GM18873 (cell line): ENCODE results near the gene DLG5.

Source experiments
- ATAC-seq: cut with Tn5 transposase; IDR thresholded peaks from one replicate; pipeline ENCODE4 v1.9.1; 2021; ENCODE audit warnings: mild to moderate bottlenecking, moderate library complexity, moderate number of reproducible peaks; ENCODE audit not compliant: unreplicated experiment, low FRiP score

The DLG5 gene

GRCh38 chr10:77955136-77955535, 28.6 kb upstream of the DLG5 start:
- no peak for ATAC-seq

- no peak for ATAC-seq
Observed at GRCh38 chr10:77949167-77949566, 22.6 kb upstream of the DLG5 start.

GRCh38 chr10:77946084-77946483, 19.5 kb upstream of the DLG5 start:
- ATAC-seq = no peak

GRCh38 chr10:77944519-77944918, 18.0 kb upstream of the DLG5 start:
- ATAC-seq = no peak

- ATAC-seq = no peak
Observed at GRCh38 chr10:77943121-77943901, 16.8 kb upstream of the DLG5 start.

GRCh38 chr10:77941790-77942189, 15.2 kb upstream of the DLG5 start:
- ATAC-seq = no peak

GRCh38 chr10:77940627-77941026, 14.1 kb upstream of the DLG5 start:
- no peak for ATAC-seq

- ATAC-seq = no peak
Observed at GRCh38 chr10:77940225-77940624, 13.7 kb upstream of the DLG5 start.

- no peak for ATAC-seq
Observed at GRCh38 chr10:77939561-77940001, 13.0 kb upstream of the DLG5 start.

- ATAC-seq = no peak
Observed at GRCh38 chr10:77936697-77937567, 10.4 kb upstream of the DLG5 start.

- no peak for ATAC-seq
Observed at GRCh38 chr10:77932016-77932715, 5.6 kb upstream of the DLG5 start.

GRCh38 chr10:77927402-77928246, 1.1 kb upstream of the DLG5 start:
- no peak for ATAC-seq

- ATAC-seq = no peak
Observed at GRCh38 chr10:77925795-77926565, 575 bp downstream of the DLG5 start.

- ATAC-seq = no peak
Observed at GRCh38 chr10:77925410-77925794, 1.2 kb downstream of the DLG5 start.

- ATAC-seq = no peak
Observed at GRCh38 chr10:77922566-77923179, 3.9 kb downstream of the DLG5 start.

GRCh38 chr10:77922055-77922454, 4.5 kb downstream of the DLG5 start:
- no peak for ATAC-seq

GRCh38 chr10:77921395-77921794, 5.2 kb downstream of the DLG5 start:
- no peak for ATAC-seq

- ATAC-seq = no peak
Observed at GRCh38 chr10:77920495-77920894, 6.1 kb downstream of the DLG5 start.

- ATAC-seq = no peak
Observed at GRCh38 chr10:77919713-77920108, 6.8 kb downstream of the DLG5 start.
